ENCODE results near the gene RELCH.
A peak's percentile ranks its signal among the peaks of the same experiment; 100 is the strongest.

Gene RELCH

GRCh38 chr18:62324917-62325805 is 138.1 kb downstream of the RELCH start, which contains the start of gene TNFRSF11A:
Gene TNFRSF11A (plus strand): TSS chr18:62325310. CDS start chr18:62325353, 43 bp downstream.
- DNase-seq = peak; percentile 94

GRCh38 chr18:62325806-62326645 is 139.0 kb downstream of the RELCH start:
- peak; percentile 72 for DNase-seq

GRCh38 chr18:62326646-62327348 is 139.7 kb downstream of the RELCH start:
- no peak for DNase-seq

GRCh38 chr18:62327977-62328376 is 140.9 kb downstream of the RELCH start:
- no peak for DNase-seq

GRCh38 chr18:62328586-62329525 is 141.8 kb downstream of the RELCH start:
- peak; percentile 52 for DNase-seq

GRCh38 chr18:62329691-62330454 is 142.8 kb downstream of the RELCH start:
- peak; percentile 82 for DNase-seq

- no peak for DNase-seq
Observed at GRCh38 chr18:62330650-62331049, 143.6 kb downstream of the RELCH start.

GRCh38 chr18:62331581-62332356 is 144.7 kb downstream of the RELCH start:
- DNase-seq = no peak

- DNase-seq = no peak
Observed at GRCh38 chr18:62332431-62332830, 145.4 kb downstream of the RELCH start.

- no peak for DNase-seq
Observed at GRCh38 chr18:62332964-62333695, 146.1 kb downstream of the RELCH start.

- DNase-seq = no peak
Observed at GRCh38 chr18:62334120-62334519, 147.1 kb downstream of the RELCH start.

GRCh38 chr18:62335494-62335893 is 148.4 kb downstream of the RELCH start:
- no peak for DNase-seq

- DNase-seq = no peak
Observed at GRCh38 chr18:62336618-62337017, 149.6 kb downstream of the RELCH start.

GRCh38 chr18:62337336-62337735 is 150.3 kb downstream of the RELCH start:
- no peak for DNase-seq

- DNase-seq = no peak
Observed at GRCh38 chr18:62338446-62339105, 151.5 kb downstream of the RELCH start.

- no peak for DNase-seq
Observed at GRCh38 chr18:62339106-62339988, 152.3 kb downstream of the RELCH start.

GRCh38 chr18:62340996-62341395 is 153.9 kb downstream of the RELCH start:
- DNase-seq = no peak

GRCh38 chr18:62341473-62341872 is 154.4 kb downstream of the RELCH start:
- no peak for DNase-seq
